Measurements from ENCODE around the gene BLVRB. TPM values are rescaled to one million over a fixed set of nuclear protein-coding genes. Genes with fewer than 3 reads are reported as not detected.

BLVRB gene
- total RNA-seq, 2 experiments from 2014 or later = 4.3 to 5.2 TPM

DNA sequence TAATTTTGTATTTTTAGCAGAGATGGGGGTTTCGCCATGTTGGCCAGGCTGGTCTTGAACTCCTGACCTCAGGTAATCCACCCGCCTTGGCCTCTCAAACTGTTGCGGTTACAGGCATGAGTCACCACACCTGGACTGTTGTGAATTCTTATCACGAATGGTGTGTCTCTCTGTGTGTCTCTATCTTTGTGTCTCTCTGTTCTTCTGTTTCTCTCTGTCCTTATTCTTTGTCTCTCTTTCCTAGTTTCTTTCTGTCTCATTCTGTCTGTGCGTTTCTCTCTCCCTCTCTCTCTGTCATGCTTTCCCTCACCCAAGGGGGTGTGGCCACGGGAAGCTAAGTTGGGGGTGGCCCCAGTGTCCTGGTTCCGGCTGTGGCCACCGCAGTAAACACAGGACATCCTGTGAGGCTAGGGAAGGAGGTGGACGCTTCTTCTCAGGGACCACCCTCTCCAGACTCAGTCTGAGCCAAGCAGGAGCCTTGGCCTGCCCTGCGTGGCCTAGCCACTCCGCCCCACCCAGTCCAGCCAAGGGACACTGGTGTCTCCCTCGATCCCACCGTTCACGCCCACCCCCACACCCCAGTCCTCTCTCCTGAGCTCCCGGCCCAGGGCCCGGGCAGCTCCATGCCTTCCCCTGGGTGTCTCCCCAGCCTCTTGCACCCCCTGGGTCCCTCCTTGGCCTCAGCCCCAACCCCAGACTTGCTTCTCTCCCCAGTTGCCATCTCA, 48.5 kb downstream of the BLVRB start:
- Histone ChIP-seq H3K36me3 (ENCODE audit: insufficient read depth, low read length) (no peaks in the 10 kb centered on the region), H3K27me3 (ENCODE audit: control insufficient read depth in 1 of 2, insufficient read depth in 2 of 2, low read length in 2 of 2) (no peaks in the 10 kb centered on the region), H3K9me3 (ENCODE audit: control insufficient read depth in 1 of 2, insufficient read depth in 1 of 2, low read length in 2 of 2) (no peaks in the 10 kb centered on the region), H3K27ac (ENCODE audit: low read depth in 1 of 2, low read length in 2 of 2) (no peak overlapping the region), H3K4me1 (ENCODE audit: insufficient read depth, low read length) (peaks cover 25% of the 10 kb centered on the region), H3K4me3 (ENCODE audit: low read length) (no peak overlapping the region)
- no peaks in the 10 kb centered on the region for H3K9me3 Mint-ChIP-seq
- peaks cover under 1% of the 10 kb centered on the region for H3K36me3 Mint-ChIP-seq (ENCODE audit: low read depth)
- TF ChIP-seq, protein P1, sequence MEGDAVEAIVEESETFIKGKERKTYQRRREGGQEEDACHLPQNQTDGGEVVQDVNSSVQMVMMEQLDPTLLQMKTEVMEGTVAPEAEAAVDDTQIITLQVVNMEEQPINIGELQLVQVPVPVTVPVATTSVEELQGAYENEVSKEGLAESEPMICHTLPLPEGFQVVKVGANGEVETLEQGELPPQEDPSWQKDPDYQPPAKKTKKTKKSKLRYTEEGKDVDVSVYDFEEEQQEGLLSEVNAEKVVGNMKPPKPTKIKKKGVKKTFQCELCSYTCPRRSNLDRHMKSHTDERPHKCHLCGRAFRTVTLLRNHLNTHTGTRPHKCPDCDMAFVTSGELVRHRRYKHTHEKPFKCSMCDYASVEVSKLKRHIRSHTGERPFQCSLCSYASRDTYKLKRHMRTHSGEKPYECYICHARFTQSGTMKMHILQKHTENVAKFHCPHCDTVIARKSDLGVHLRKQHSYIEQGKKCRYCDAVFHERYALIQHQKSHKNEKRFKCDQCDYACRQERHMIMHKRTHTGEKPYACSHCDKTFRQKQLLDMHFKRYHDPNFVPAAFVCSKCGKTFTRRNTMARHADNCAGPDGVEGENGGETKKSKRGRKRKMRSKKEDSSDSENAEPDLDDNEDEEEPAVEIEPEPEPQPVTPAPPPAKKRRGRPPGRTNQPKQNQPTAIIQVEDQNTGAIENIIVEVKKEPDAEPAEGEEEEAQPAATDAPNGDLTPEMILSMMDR (IDR thresholded peaks at IDR 0.05) = no peak
- peaks cover 4% of the 10 kb centered on the region for H3K27me3 Mint-ChIP-seq
- H3K4me1 Mint-ChIP-seq (ENCODE audit: low read depth) = peaks cover 17% of the 10 kb centered on the region
- ChIA-PET POLR2A (interaction anchor here (0.7 kb wide), 1 partner anchor 359 kb away, joined by 3 read pairs; no protein-coding TSS in a partner anchor), CTCF (interaction anchor here (1.9 kb wide), 1 partner anchor 47 kb away, joined by 4 read pairs; no protein-coding TSS in a partner anchor)
- no peak overlapping the region for H3K27ac Mint-ChIP-seq
- no peak for DNase-seq
- peak overlapping the region; percentile 30 for H3K4me3 Mint-ChIP-seq
- intact Hi-C loops (cut with DNase I, micrococcal nuclease) = no loop called here
- ATAC-seq (ENCODE audit: poor library complexity) = no peak

DNA sequence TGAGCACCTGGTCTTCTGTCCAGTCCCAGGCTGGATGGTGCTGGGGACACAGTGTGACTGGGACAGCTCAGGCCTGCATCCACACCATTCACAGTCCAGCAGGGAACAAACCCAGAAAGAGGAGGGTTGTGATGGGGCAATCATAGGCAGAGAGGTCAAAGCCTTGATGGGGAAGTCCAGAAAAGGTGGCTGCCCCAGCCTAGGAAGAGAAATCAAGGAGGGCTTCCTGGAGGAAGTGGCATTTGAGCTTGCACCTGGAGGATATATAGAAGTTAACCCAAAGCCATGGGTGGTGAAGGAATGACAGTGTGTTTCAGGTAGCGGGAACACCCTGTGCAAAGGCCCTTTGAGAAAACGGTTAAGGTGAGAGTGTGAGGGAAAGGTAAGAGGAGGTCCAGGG, 49.8 kb downstream of the BLVRB start:
- no peaks in the 10 kb centered on the region for H3K36me3 ChIP-seq (ENCODE audit: insufficient read depth, low read length)
- DNase-seq (no peak), ATAC-seq (ENCODE audit: poor library complexity) (no peak)
- H3K27ac Mint-ChIP-seq = no peak overlapping the region
- peaks cover 12% of the 10 kb centered on the region for H3K4me1 ChIP-seq (ENCODE audit: insufficient read depth, low read length)
- intact Hi-C loops (cut with DNase I, micrococcal nuclease) = no loop called here
- no peak overlapping the region for H3K4me3 ChIP-seq (ENCODE audit: low read length)
- H3K27ac ChIP-seq (ENCODE audit: low read depth in 1 of 2, low read length in 2 of 2) = no peak overlapping the region
- H3K27me3 ChIP-seq (ENCODE audit: control insufficient read depth in 1 of 2, insufficient read depth in 2 of 2, low read length in 2 of 2) = no peaks in the 10 kb centered on the region
- TF ChIP-seq, protein P1 (IDR thresholded peaks at IDR 0.05) = no peak
- H3K9me3 ChIP-seq (ENCODE audit: control insufficient read depth in 1 of 2, insufficient read depth in 1 of 2, low read length in 2 of 2) = no peaks in the 10 kb centered on the region
- ChIA-PET POLR2A (no interaction called here), CTCF (no interaction called here)
- H3K9me3 Mint-ChIP-seq = no peaks in the 10 kb centered on the region
- no peaks in the 10 kb centered on the region for H3K36me3 Mint-ChIP-seq (ENCODE audit: low read depth)
- H3K4me1 Mint-ChIP-seq (ENCODE audit: low read depth) = peaks cover 10% of the 10 kb centered on the region
- no peak overlapping the region for H3K4me3 Mint-ChIP-seq
- H3K27me3 Mint-ChIP-seq = peaks cover 4% of the 10 kb centered on the region

DNA sequence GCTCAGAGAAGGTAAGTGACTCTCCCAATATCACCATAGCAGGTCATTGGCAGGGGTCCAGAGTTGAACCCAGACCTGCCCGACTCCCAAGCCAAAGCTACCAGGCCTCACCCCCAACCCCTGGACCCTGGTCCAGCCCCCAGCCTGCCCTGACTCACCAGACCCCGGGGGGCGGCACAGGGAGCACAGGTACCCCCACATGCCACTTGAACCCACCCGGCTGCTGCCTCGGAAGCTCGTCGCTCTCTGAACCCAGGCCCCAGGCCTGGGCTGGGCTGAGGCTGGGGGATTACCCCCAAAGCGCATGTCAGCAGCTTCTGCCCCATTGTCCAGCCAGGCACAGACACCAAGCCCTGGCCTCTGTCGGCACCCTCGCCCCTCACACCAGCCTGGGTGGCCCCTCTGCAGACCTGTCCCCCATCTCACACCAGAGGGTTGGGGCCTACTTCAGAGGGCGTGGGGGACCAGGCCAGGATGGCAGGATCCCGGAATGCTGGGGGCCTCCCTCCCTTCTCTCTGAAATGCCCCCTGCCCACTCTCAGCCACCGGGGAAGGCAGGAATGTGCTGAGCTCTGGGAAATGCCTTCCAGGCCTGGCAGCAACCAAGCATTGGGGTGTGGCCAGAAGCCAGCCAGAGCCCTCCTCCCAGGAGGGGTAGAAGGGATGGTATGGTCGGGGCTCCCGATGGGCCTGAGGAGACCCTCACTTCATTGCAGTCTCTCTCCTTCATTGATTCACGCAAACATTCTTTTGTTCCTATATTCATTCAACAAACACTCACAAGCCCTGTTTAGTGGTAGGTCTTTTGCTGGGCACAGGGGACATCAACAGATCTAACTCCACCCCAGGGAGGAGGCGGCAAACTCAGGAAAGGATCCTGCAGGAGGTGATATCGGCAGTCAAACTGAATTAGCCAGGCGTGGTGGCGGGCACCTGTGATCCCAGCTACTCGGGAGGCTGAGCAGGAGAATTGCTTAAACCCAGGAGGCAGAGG, 50.7 kb downstream of the BLVRB start:
- Mint-ChIP-seq H3K27me3 (peaks cover 4% of the 10 kb centered on the region), H3K36me3 (ENCODE audit: low read depth) (no peaks in the 10 kb centered on the region), H3K27ac (no peak overlapping the region), H3K9me3 (no peaks in the 10 kb centered on the region), H3K4me3 (no peak overlapping the region), H3K4me1 (ENCODE audit: low read depth) (peaks cover 8% of the 10 kb centered on the region)
- Histone ChIP-seq H3K27ac (ENCODE audit: low read depth in 1 of 2, low read length in 2 of 2) (no peak overlapping the region), H3K4me3 (ENCODE audit: low read length) (no peak overlapping the region), H3K9me3 (ENCODE audit: control insufficient read depth in 1 of 2, insufficient read depth in 1 of 2, low read length in 2 of 2) (no peaks in the 10 kb centered on the region), H3K36me3 (ENCODE audit: insufficient read depth, low read length) (no peaks in the 10 kb centered on the region), H3K4me1 (ENCODE audit: insufficient read depth, low read length) (peaks cover 7% of the 10 kb centered on the region), H3K27me3 (ENCODE audit: control insufficient read depth in 1 of 2, insufficient read depth in 2 of 2, low read length in 2 of 2) (no peaks in the 10 kb centered on the region)
- TF ChIP-seq, protein P1 (IDR thresholded peaks at IDR 0.05) = no peak
- DNase-seq (no peak), ATAC-seq (ENCODE audit: poor library complexity) (no peak)
- POLR2A ChIA-PET = interaction anchor here (0.6 kb wide), 1 partner anchor 16 kb away, joined by 3 read pairs; no protein-coding TSS in a partner anchor
- intact Hi-C loops (cut with DNase I, micrococcal nuclease) = no loop called here
- CTCF ChIA-PET = no interaction called here

Data from CD4-positive, alpha-beta T cell (primary cell).